Measurements from ENCODE around the gene TPM4.

- TF ChIP-seq RAD21 (conservative IDR thresholded peaks at IDR 0.05) (no peak), REST (IDR thresholded peaks at IDR 0.05; ENCODE audit: borderline replicate concordance) (no peak), MXI1 (conservative IDR thresholded peaks at IDR 0.05; ENCODE audit: poor library complexity, severe bottlenecking) (no peak), EP300 (conservative IDR thresholded peaks at IDR 0.05; ENCODE audit: poor library complexity, severe bottlenecking) (no peak), POLR2AphosphoS5 (IDR thresholded peaks at IDR 0.05) (no peak)
- TF ChIP-seq, protein P1, sequence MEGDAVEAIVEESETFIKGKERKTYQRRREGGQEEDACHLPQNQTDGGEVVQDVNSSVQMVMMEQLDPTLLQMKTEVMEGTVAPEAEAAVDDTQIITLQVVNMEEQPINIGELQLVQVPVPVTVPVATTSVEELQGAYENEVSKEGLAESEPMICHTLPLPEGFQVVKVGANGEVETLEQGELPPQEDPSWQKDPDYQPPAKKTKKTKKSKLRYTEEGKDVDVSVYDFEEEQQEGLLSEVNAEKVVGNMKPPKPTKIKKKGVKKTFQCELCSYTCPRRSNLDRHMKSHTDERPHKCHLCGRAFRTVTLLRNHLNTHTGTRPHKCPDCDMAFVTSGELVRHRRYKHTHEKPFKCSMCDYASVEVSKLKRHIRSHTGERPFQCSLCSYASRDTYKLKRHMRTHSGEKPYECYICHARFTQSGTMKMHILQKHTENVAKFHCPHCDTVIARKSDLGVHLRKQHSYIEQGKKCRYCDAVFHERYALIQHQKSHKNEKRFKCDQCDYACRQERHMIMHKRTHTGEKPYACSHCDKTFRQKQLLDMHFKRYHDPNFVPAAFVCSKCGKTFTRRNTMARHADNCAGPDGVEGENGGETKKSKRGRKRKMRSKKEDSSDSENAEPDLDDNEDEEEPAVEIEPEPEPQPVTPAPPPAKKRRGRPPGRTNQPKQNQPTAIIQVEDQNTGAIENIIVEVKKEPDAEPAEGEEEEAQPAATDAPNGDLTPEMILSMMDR (IDR thresholded peaks at IDR 0.05; ENCODE audit: poor library complexity, severe bottlenecking), result no peak
Observed at GRCh38 chr19:16096280-16096855, 20.1 kb downstream of the TPM4 start.
